Glutamatergic neuron (in vitro differentiated cells): ENCODE results near the gene DLX6. TPM values are rescaled to one million over a fixed set of nuclear protein-coding genes. Genes with fewer than 3 reads are reported as not detected.

Experiments
- DNase-seq: peaks from one replicate; pipeline ENCODE4 v3.0.0; 2022
- H3K27ac Mint-ChIP-seq: one replicate; pipeline ENCODE4 v1.8.0; 2020; ENCODE audit warnings: mild to moderate bottlenecking, mixed read lengths, inconsistent platforms; ENCODE audit not compliant: unreplicated experiment
- H3K27me3 Mint-ChIP-seq: one replicate; pipeline ENCODE4 v1.8.0; 2020; ENCODE audit warnings: mild to moderate bottlenecking, moderate library complexity, mixed read lengths, inconsistent platforms; ENCODE audit not compliant: unreplicated experiment
- H3K36me3 Mint-ChIP-seq: one replicate; pipeline ENCODE4 v1.8.0; 2020; ENCODE audit warnings: mild to moderate bottlenecking, mixed read lengths, inconsistent platforms; ENCODE audit not compliant: unreplicated experiment
- H3K4me1 Mint-ChIP-seq: one replicate; pipeline ENCODE4 v1.8.0; 2020; ENCODE audit warnings: mild to moderate bottlenecking, low read depth, mixed read lengths, inconsistent platforms; ENCODE audit not compliant: unreplicated experiment
- H3K4me3 Mint-ChIP-seq: one replicate; pipeline ENCODE4 v1.8.0; 2020; ENCODE audit warnings: mild to moderate bottlenecking, mixed read lengths, inconsistent platforms; ENCODE audit not compliant: unreplicated experiment
- H3K9me3 Mint-ChIP-seq: one replicate; pipeline ENCODE4 v1.8.0; 2020; ENCODE audit warnings: mild to moderate bottlenecking, moderate library complexity, mixed read lengths, inconsistent platforms; ENCODE audit not compliant: unreplicated experiment
- total RNA-seq: library from RNA; stranded (reverse); fragmentation: NEBNext Ultra II Directional; extraction: Animal tissue kit (Norgen Biotek cat#: 25700); gene quantifications from one replicate; pipeline ENCODE4 v1.2.1, GENCODE V29; 2021; ENCODE audit not compliant: unreplicated experiment
- TF ChIP-seq, protein P1 (sequence below): fragments of 200-600 bp; sonication (generic); IDR thresholded peaks from one replicate; pipeline ENCODE4 v1.5.0; 2021; ENCODE audit not compliant: partially characterized antibody, unreplicated experiment

The DLX6 gene
- total RNA-seq, 1 donor from 2014 or later: not detected

DNA sequence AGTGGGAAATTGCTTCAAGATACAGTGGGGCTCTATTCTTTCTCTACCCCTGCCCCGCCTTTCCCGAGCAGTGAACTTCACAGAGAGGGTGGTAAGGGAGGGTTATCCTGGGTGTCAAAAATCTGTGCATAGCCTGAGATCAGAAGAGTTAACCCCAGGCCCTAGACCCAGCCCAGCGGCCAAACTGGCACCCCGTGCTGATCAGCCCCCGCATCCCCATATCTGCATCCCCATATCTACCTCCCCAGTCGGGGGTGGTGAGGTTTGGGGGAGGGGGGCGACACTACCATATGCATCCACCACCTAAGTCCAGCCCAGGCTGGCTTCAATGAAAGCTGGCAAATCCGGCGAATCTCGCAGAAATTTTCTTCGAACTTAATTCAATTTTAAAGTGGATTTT, 7.0 kb upstream of the DLX6 start:
- Mint-ChIP-seq H3K27me3 (peaks cover 68% of the 10 kb centered on the region), H3K9me3 (peaks cover 12% of the 10 kb centered on the region), H3K36me3 (no peaks in the 10 kb centered on the region), H3K4me3 (peak overlapping the region; percentile 52), H3K27ac (no peak overlapping the region), H3K4me1 (peaks cover 15% of the 10 kb centered on the region)
- no peak for DNase-seq
- TF ChIP-seq, protein P1, sequence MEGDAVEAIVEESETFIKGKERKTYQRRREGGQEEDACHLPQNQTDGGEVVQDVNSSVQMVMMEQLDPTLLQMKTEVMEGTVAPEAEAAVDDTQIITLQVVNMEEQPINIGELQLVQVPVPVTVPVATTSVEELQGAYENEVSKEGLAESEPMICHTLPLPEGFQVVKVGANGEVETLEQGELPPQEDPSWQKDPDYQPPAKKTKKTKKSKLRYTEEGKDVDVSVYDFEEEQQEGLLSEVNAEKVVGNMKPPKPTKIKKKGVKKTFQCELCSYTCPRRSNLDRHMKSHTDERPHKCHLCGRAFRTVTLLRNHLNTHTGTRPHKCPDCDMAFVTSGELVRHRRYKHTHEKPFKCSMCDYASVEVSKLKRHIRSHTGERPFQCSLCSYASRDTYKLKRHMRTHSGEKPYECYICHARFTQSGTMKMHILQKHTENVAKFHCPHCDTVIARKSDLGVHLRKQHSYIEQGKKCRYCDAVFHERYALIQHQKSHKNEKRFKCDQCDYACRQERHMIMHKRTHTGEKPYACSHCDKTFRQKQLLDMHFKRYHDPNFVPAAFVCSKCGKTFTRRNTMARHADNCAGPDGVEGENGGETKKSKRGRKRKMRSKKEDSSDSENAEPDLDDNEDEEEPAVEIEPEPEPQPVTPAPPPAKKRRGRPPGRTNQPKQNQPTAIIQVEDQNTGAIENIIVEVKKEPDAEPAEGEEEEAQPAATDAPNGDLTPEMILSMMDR: no peak

DNA sequence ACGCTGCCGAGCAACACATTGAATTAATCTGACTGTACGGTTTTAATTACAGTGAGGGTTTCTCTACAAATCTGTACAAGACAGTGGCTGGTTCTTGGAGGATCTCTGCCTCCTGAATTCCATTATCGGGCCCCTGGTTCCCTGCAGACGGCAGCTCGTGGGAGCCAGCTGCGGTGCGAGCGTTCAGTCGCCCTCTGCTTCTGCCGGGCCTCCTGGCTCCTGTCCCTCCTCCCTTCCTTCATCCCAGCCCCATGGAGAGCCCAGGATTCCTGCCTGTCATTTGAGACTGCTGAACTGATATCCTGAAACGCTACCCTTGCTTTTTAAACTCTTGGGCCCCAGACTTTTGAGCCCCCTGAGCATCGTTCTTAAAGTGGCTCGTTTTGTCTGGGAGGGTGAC, 6.6 kb upstream of the DLX6 start:
- Mint-ChIP-seq H3K27ac (no peak overlapping the region), H3K4me1 (peaks cover 15% of the 10 kb centered on the region), H3K36me3 (no peaks in the 10 kb centered on the region), H3K4me3 (no peak overlapping the region), H3K27me3 (peaks cover 69% of the 10 kb centered on the region), H3K9me3 (peaks cover 12% of the 10 kb centered on the region)
- DNase-seq: no peak
- TF ChIP-seq, protein P1: no peak

DNA sequence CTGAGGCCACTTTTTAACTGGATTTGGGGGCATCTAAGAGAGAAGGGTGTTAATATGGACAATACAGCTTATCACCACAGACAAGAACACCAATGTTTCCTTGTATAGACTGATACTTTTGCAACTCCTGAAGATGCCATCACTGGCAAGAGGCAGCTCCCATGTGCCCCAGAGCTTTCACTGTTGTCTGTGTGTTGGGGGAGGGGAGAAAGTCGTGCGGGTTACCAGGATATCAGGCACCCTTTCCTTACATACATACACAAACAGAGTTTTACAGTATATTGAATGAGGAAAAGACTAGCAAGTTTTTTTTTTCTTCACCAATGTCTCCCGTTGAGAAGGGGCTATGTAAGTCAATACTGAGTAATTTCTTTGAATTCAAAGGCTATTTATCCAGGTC, 4.1 kb upstream of the DLX6 start:
- no peak for DNase-seq
- TF ChIP-seq, protein P1: no peak
- Mint-ChIP-seq H3K27ac (no peak overlapping the region), H3K4me1 (peaks cover 14% of the 10 kb centered on the region), H3K9me3 (peaks cover 7% of the 10 kb centered on the region), H3K36me3 (no peaks in the 10 kb centered on the region), H3K27me3 (peaks cover 58% of the 10 kb centered on the region), H3K4me3 (no peak overlapping the region)

DNA sequence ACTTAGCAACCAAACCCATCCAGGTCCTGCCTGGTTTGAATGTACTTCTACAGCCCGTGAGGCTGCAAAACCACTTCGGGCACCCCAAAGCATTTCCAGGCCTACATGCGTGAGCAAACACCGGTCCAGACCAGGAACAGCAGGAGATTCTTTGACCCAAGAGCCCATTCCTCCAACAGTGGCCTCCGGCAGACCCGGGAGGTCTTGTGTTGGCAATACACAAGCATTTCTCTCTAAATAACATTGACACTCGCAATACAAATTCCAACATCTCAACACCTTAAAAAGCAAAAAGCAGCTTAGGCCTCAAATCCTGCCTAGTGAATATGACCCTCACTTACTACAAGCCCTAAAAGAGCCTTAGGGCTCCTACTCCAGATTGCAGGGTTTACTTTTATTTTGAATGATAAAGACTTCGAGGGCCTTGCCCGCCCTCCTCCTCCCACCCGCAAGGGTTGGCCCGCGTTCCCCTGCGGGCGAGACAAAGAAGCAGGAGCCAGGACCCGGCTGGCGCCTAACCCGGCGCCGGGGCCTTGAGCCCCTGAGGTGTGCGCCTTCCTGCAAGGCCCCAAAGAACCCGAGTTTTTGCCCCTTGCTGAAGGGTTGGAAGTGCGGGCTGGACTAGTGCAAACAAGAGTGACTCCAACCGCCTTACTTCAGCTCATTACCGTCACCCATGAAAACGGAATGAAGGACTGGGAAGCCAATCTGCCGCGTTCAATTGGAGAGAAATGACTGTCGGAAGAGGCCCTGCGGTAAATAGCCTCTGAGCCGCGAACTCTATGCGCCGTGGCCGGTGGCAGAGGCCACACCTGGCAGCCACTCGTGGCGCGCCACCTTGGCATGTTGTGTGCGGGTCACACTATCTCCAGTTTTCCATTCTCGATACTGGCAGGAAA, 3.4 kb upstream of the DLX6 start:
- no peak for DNase-seq
- Mint-ChIP-seq H3K4me3 (no peak overlapping the region), H3K4me1 (peaks cover 9% of the 10 kb centered on the region), H3K27me3 (peaks cover 56% of the 10 kb centered on the region), H3K27ac (no peak overlapping the region), H3K9me3 (peaks cover 7% of the 10 kb centered on the region), H3K36me3 (no peaks in the 10 kb centered on the region)
- TF ChIP-seq, protein P1: no peak

DNA sequence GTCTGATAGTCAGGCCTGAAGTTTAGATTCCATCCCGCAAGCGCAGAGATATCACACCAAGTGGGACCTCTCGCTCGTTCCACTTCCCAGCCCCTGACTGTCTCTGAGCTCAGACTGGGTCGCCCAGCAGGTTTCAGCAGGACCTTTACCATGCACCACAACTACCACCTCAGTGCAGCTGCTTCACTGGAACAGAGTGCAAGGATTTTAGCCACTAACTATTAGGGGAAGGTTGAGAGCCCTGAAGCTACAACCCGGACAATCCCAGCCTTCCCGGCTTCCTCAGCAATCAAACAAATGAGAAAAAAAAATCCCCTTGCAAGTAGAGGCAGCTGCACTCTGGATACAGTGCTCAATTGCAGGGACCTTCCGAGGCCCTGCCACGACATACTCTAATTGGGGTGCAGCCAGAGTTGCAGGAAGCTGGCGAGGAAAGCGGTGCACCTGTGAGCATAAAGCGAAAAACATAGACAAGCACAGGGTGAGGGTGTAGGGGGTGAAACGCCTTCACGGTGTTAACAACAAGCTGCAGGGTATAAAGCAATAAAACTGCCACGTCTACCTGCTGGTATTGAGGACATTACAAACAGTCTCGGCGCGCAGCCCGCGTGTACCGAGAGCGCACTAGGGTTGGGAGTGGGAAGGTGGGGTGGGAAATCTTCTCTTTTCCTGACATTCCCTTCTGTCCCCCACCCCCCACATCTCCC, 2.6 kb upstream of the DLX6 start:
- Mint-ChIP-seq H3K4me3 (no peak overlapping the region), H3K27ac (no peak overlapping the region)

More for the DNA sequence above, 2.6 kb upstream of the DLX6 start:
- Mint-ChIP-seq H3K27me3 (peaks cover 58% of the 10 kb centered on the region), H3K4me1 (peaks cover 5% of the 10 kb centered on the region), H3K36me3 (no peaks in the 10 kb centered on the region), H3K9me3 (peaks cover 7% of the 10 kb centered on the region)
- no peak for DNase-seq
- TF ChIP-seq, protein P1: no peak
